Measurements from ENCODE around the gene TBC1D1. TPM values are rescaled to one million over a fixed set of nuclear protein-coding genes. Genes with fewer than 3 reads are reported as not detected.

TBC1D1 gene
- total and polyA plus RNA-seq, 12 donors, result 85.4 to 153 (median 106) TPM

GRCh38 chr4:38049545-38050170 lies 158.8 kb downstream of the TBC1D1 start:
- no peaks in the 10 kb centered on the region for H3K9me3 ChIP-seq
- peak in 1 of 8 donors; percentile 39 for ATAC-seq
- H3K27me3 ChIP-seq, result no peaks in the 10 kb centered on the region
- peaks cover 0 to 96% (median 6%) of the 10 kb centered on the region in 9 donors for H3K36me3 ChIP-seq
- intact Hi-C loops (cut with DNase I), result loop anchor here in 1 of 10 donors (10.0 kb wide), 1 partner anchor 625 kb away; no protein-coding TSS in a partner anchor
- 79 to 86% methylated on average over 15 of the region's 15 CpGs for whole genome bisulfite sequencing, 2 donors
- peak overlapping the region in 9 of 10 donors; percentile 28 to 88 (median 71) for H3K27ac ChIP-seq
- DNase-seq, result no peak
- peaks cover 0 to 35% (median 15%) of the 10 kb centered on the region in 9 donors for H3K4me1 ChIP-seq
- H3K4me3 ChIP-seq, result no peak overlapping the region
- TF ChIP-seq CTCF (IDR thresholded peaks at IDR 0.05), result no peak

GRCh38 chr4:38050560-38051350 lies 159.9 kb downstream of the TBC1D1 start:
- no peak overlapping the region for H3K4me3 ChIP-seq
- H3K27me3 ChIP-seq, result no peaks in the 10 kb centered on the region
- peaks cover 0 to 96% (median 7%) of the 10 kb centered on the region in 9 donors for H3K36me3 ChIP-seq
- intact Hi-C loops (cut with DNase I), result loop anchor here in 1 of 10 donors (10.0 kb wide), 1 partner anchor 624 kb away; no protein-coding TSS in a partner anchor
- DNase-seq (no peak), ATAC-seq (peak; percentile 44 to 81 (median 66))
- peaks cover 0 to 46% (median 20%) of the 10 kb centered on the region in 9 donors for H3K4me1 ChIP-seq
- H3K27ac ChIP-seq, result peak overlapping the region; percentile 23 to 88 (median 66)
- 34 to 44% methylated on average over 10 of the region's 10 CpGs for WGBS, 2 donors
- no peak for TF ChIP-seq CTCF (IDR thresholded peaks at IDR 0.05)
- no peaks in the 10 kb centered on the region for H3K9me3 ChIP-seq

GRCh38 chr4:38055566-38055965 lies 164.7 kb downstream of the TBC1D1 start:
- WGBS, 2 donors, result 43 to 44% methylated on average over 8 of the region's 8 CpGs

More at GRCh38 chr4:38055566-38055965, 164.7 kb downstream of the TBC1D1 start:
- Histone ChIP-seq H3K4me3 (peak overlapping the region in 4 of 10 donors; percentile 2 to 26 (median 11)), H3K4me1 (peaks cover 0 to 50% (median 21%) of the 10 kb centered on the region in 9 donors), H3K36me3 (peaks cover 0 to 97% (median 7%) of the 10 kb centered on the region in 9 donors), H3K27ac (peak overlapping the region; percentile 21 to 94 (median 79)), H3K9me3 (no peaks in the 10 kb centered on the region), H3K27me3 (no peaks in the 10 kb centered on the region)
- ATAC-seq (peak; percentile 5 to 53 (median 34)), DNase-seq (no peak)
- peak in 4 of 9 donors; percentile 6 to 25 (median 22) for TF ChIP-seq CTCF (IDR thresholded peaks at IDR 0.05)
- intact Hi-C loops (cut with DNase I), result loop anchor here in 1 of 10 donors (10.0 kb wide), 1 partner anchor 619 kb away; no protein-coding TSS in a partner anchor
